Neuronal stem cell (in vitro differentiated cells): ENCODE results near the gene HMOX1.
A peak's percentile ranks its signal among the peaks of the same experiment; 100 is the strongest.

Experiments used
- DNase-seq: peaks from one replicate; pipeline ENCODE4 v3.0.0-alpha.2; 2013; ENCODE audit warnings: low spot score
- H2AFZ ChIP-seq: one replicate; pipeline ENCODE4 v1.6.1; 2013; ENCODE audit warnings: mild to moderate bottlenecking, low read length, inconsistent platforms
- H2AK5ac ChIP-seq: 2 replicates; pipeline ENCODE4 v1.6.1; 2013; ENCODE audit warnings: low read depth, mild to moderate bottlenecking, inconsistent platforms, low read length, moderate library complexity, mixed read lengths
- H2BK120ac ChIP-seq: 2 replicates; pipeline ENCODE4 v1.6.1; 2013; ENCODE audit warnings: low read depth, mild to moderate bottlenecking, inconsistent platforms, low read length, moderate library complexity, mixed read lengths
- H2BK12ac ChIP-seq: one replicate; pipeline ENCODE4 v1.6.1; 2013; ENCODE audit warnings: low read length, inconsistent platforms
- H2BK15ac ChIP-seq: 2 replicates; pipeline ENCODE4 v1.6.1; 2013; ENCODE audit warnings: mild to moderate bottlenecking, low read length, inconsistent platforms, mixed read lengths
- H2BK5ac ChIP-seq: one replicate; pipeline ENCODE4 v1.6.1; 2013; ENCODE audit warnings: inconsistent platforms, mild to moderate bottlenecking, low read length, moderate library complexity
- H3K14ac ChIP-seq: one replicate; pipeline ENCODE4 v1.6.1; 2013; ENCODE audit warnings: low read length, inconsistent platforms
- H3K18ac ChIP-seq: 2 replicates; pipeline ENCODE4 v1.6.1; 2013; ENCODE audit warnings: low read length, inconsistent platforms
- H3K23ac ChIP-seq: 2 replicates; pipeline ENCODE4 v1.6.1; 2013; ENCODE audit warnings: low read depth, mild to moderate bottlenecking, mixed read lengths, low read length, inconsistent platforms; ENCODE audit not compliant: poor library complexity
- H3K27ac ChIP-seq: replicated peaks from 3 replicates; pipeline ENCODE4 v1.5.1; 2013; ENCODE audit warnings: low read length, inconsistent platforms
- H3K27me3 ChIP-seq, 3 experiments: 2 replicates each; pipeline ENCODE4 v1.6.1; 2013; ENCODE audit warnings: low read length in 3 of 3, mild to moderate bottlenecking in 2 of 3, inconsistent platforms in 1 of 3, low read depth in 1 of 3, mixed read lengths in 1 of 3, moderate library complexity in 1 of 3; ENCODE audit not compliant: control insufficient read depth in 3 of 3, insufficient read depth in 3 of 3
- H3K36me3 ChIP-seq, 2 donors: replicated peaks in 1 of 2; 2 replicates each; pipeline ENCODE4 v1.6.1; 2013; ENCODE audit warnings: low read length in 2 of 2; ENCODE audit not compliant: control insufficient read depth in 2 of 2, insufficient read depth in 2 of 2
- H3K4ac ChIP-seq: 2 replicates; pipeline ENCODE4 v1.6.1; 2013; ENCODE audit warnings: inconsistent platforms, mild to moderate bottlenecking, low read length, moderate library complexity
- H3K4me1 ChIP-seq, 2 donors: 1 replicate in 1 of 2; 2 replicates in 1 of 2; pipeline ENCODE4 v1.6.1; 2013; ENCODE audit warnings: low read length in 2 of 2, low read depth in 1 of 2; ENCODE audit not compliant: control insufficient read depth in 2 of 2, insufficient read depth in 1 of 2
- H3K4me2 ChIP-seq: one replicate; pipeline ENCODE4 v1.6.1; 2013; ENCODE audit warnings: mild to moderate bottlenecking, low read length, inconsistent platforms; ENCODE audit not compliant: insufficient read depth, poor library complexity, severe bottlenecking
- H3K4me3 ChIP-seq, 2 donors: 2 replicates each; pipeline ENCODE4 v1.5.1; 2013; ENCODE audit warnings: low read length in 2 of 2, mild to moderate bottlenecking in 2 of 2, inconsistent platforms in 1 of 2, moderate library complexity in 1 of 2
- H3K79me1 ChIP-seq: one replicate; pipeline ENCODE4 v1.6.1; 2013; ENCODE audit warnings: low read depth, mild to moderate bottlenecking, inconsistent platforms, low read length, moderate library complexity
- H3K9ac ChIP-seq: one replicate; pipeline ENCODE4 v1.6.1; 2013; ENCODE audit warnings: mild to moderate bottlenecking, low read depth, low read length, inconsistent platforms; ENCODE audit not compliant: poor library complexity
- H3K9me3 ChIP-seq, 2 donors: replicated peaks in 1 of 2; 2 replicates each; pipeline versions ENCODE3 to v1.6.1; 2013; ENCODE audit warnings: low read length in 2 of 2, mild to moderate bottlenecking in 2 of 2, inconsistent platforms in 1 of 2, low read depth in 1 of 2, mixed read lengths in 1 of 2, moderate library complexity in 1 of 2; ENCODE audit not compliant: control insufficient read depth in 2 of 2, insufficient read depth in 1 of 2
- H4K8ac ChIP-seq: one replicate; pipeline ENCODE4 v1.6.1; 2013; ENCODE audit warnings: low read depth, mild to moderate bottlenecking, inconsistent platforms, low read length, moderate library complexity
- H4K91ac ChIP-seq: one replicate; pipeline ENCODE4 v1.6.1; 2013; ENCODE audit warnings: low read length, low read depth, mild to moderate bottlenecking, inconsistent platforms; ENCODE audit not compliant: poor library complexity
- WGBS, 2 donors: extraction: QIAGEN DNeasy Blood & Tissue Kit; methylation state at CpG; one replicate each; pipeline ENCODE4 v1.1.7; 2013; ENCODE audit warnings: missing lambda C conversion rate in 2 of 2, mixed read lengths in 1 of 2; ENCODE audit not compliant: insufficient read length in 2 of 2, insufficient replicate concordance in 1 of 2; ENCODE audit errors: extremely low coverage in 2 of 2; 5-methylcytosine and 5-hydroxymethylcytosine counted together

The HMOX1 gene

GRCh38 chr22:35350539-35351503 lies 30.1 kb upstream of the HMOX1 start:
- H3K27ac ChIP-seq = no peak overlapping the region
- no peak overlapping the region for H3K4ac ChIP-seq
- H3K27me3 ChIP-seq = peaks cover 0 to 5% (median 0%) of the 10 kb centered on the region in 3 experiments
- H4K8ac ChIP-seq = no peak overlapping the region
- H3K4me3 ChIP-seq = peak overlapping the region; percentile 48 to 81
- no CpG with 5 or more reads among the region's 47 CpGs for WGBS, 2 donors
- peak overlapping the region; percentile 56 for H2AK5ac ChIP-seq
- H4K91ac ChIP-seq = no peak overlapping the region
- H3K23ac ChIP-seq = peak overlapping the region; percentile 55
- H3K9me3 ChIP-seq = no peaks in the 10 kb centered on the region
- H3K18ac ChIP-seq = peak overlapping the region; percentile 74
- no peak overlapping the region for H2BK12ac ChIP-seq
- peak overlapping the region; percentile 37 for H3K9ac ChIP-seq
- no peaks in the 10 kb centered on the region for H3K79me1 ChIP-seq
- no peaks in the 10 kb centered on the region for H3K36me3 ChIP-seq
- peak; percentile 82 for DNase-seq
- peak overlapping the region; percentile 95 for H2BK15ac ChIP-seq
- peak overlapping the region; percentile 78 for H3K4me2 ChIP-seq
- H3K14ac ChIP-seq = peak overlapping the region; percentile 98
- H2BK120ac ChIP-seq = no peak overlapping the region
- peaks cover 8 to 10% of the 10 kb centered on the region in 2 donors for H3K4me1 ChIP-seq
- H2BK5ac ChIP-seq = peak overlapping the region; percentile 21
- H2AFZ ChIP-seq = peak overlapping the region; percentile 94

- Histone ChIP-seq H3K27ac (no peak overlapping the region), H4K8ac (peak overlapping the region; percentile 78), H3K4ac (peak overlapping the region; percentile 93), H3K4me1 (peaks cover 8 to 10% of the 10 kb centered on the region in 2 donors), H3K4me3 (no peak overlapping the region), H3K18ac (peak overlapping the region; percentile 91), H2AK5ac (peak overlapping the region; percentile 89), H3K14ac (peak overlapping the region; percentile 5), H3K36me3 (no peaks in the 10 kb centered on the region), H3K4me2 (no peak overlapping the region), H3K9me3 (no peaks in the 10 kb centered on the region), H3K79me1 (no peaks in the 10 kb centered on the region), H2BK15ac (peak overlapping the region; percentile 95), H2BK120ac (no peak overlapping the region), H2AFZ (peak overlapping the region; percentile 38), H4K91ac (no peak overlapping the region), H2BK12ac (peak overlapping the region; percentile 18), H2BK5ac (peak overlapping the region; percentile 6), H3K27me3 (peaks cover 0 to 5% (median 0%) of the 10 kb centered on the region in 3 experiments), H3K23ac (peak overlapping the region; percentile 68), H3K9ac (no peak overlapping the region)
- no CpG with 5 or more reads among the region's 19 CpGs for WGBS, 2 donors
- no peak for DNase-seq
These were observed 28.4 kb upstream of the HMOX1 start for GRCh38 chr22:35352214-35353111.

- H3K18ac ChIP-seq = peak overlapping the region; percentile 5
- no peak overlapping the region for H4K8ac ChIP-seq
- H2BK5ac ChIP-seq = no peak overlapping the region
- H3K36me3 ChIP-seq = no peaks in the 10 kb centered on the region
- H3K27me3 ChIP-seq = peaks cover 0 to 5% (median 0%) of the 10 kb centered on the region in 3 experiments
- peaks cover 8 to 10% of the 10 kb centered on the region in 2 donors for H3K4me1 ChIP-seq
- no peak overlapping the region for H4K91ac ChIP-seq
- no peaks in the 10 kb centered on the region for H3K79me1 ChIP-seq
- no peak overlapping the region for H3K27ac ChIP-seq
- H3K4ac ChIP-seq = no peak overlapping the region
- H2AFZ ChIP-seq = no peak overlapping the region
- whole genome bisulfite sequencing, 2 donors = no CpG with 5 or more reads among the region's 12 CpGs
- H2BK15ac ChIP-seq = no peak overlapping the region
- no peak overlapping the region for H3K4me3 ChIP-seq
- H3K14ac ChIP-seq = no peak overlapping the region
- no peak for DNase-seq
- no peak overlapping the region for H3K4me2 ChIP-seq
- no peak overlapping the region for H2BK120ac ChIP-seq
- no peak overlapping the region for H3K9ac ChIP-seq
- H3K23ac ChIP-seq = no peak overlapping the region
- no peak overlapping the region for H2AK5ac ChIP-seq
- H3K9me3 ChIP-seq = no peaks in the 10 kb centered on the region
- no peak overlapping the region for H2BK12ac ChIP-seq
These were observed 27.6 kb upstream of the HMOX1 start for GRCh38 chr22:35353318-35353717.
